ENCODE measurements around the gene WDR54. TPM values are rescaled to one million over a fixed set of nuclear protein-coding genes. Genes with fewer than 3 reads are reported as not detected.

The WDR54 gene
- total RNA-seq, 1 experiment from 2014 or later: 54.9 TPM

GRCh38 chr2:74440378-74441169, 19.0 kb downstream of the WDR54 start:
- no peaks in the 10 kb centered on the region for H3K9me2 ChIP-seq (ENCODE audit: insufficient read depth)
- H3K36me3 ChIP-seq (ENCODE audit: control insufficient read depth in 1 of 2, insufficient read depth in 2 of 2, low read length in 2 of 2): peaks cover 0 to 13% of the 10 kb centered on the region in 2 experiments; a peak in 1 of 4 replicates
- peak overlapping the region; percentile 66 to 69 for H3K4me3 ChIP-seq (replicated peaks in 1 of 2; ENCODE audit: low read depth in 1 of 2, low read length in 2 of 2)
- DNase-seq (ENCODE audit: low read depth, low spot score) (peak; percentile 80), ATAC-seq (peak; percentile 84)
- peaks cover 29 to 47% of the 10 kb centered on the region in 2 experiments for H3K4me1 ChIP-seq (ENCODE audit: control insufficient read depth in 1 of 2, insufficient read depth in 2 of 2, low read length in 2 of 2)
- H2AFZ ChIP-seq (ENCODE audit: low read depth, low read length, poor library complexity, severe bottlenecking): no peak overlapping the region
- peak overlapping the region; percentile 78 for H3K9ac ChIP-seq (ENCODE audit: low read length)
- H3K4me2 ChIP-seq (ENCODE audit: low read length): peak overlapping the region; percentile 91
- H4K20me1 ChIP-seq (ENCODE audit: insufficient read depth): no peaks in the 10 kb centered on the region; the same call in 1 of the 2 replicates
- ChIA-PET RAD21 (ENCODE audit: low non-redundant PET in 1 of 2, low total read pairs in 2 of 2, uncharacterized antibody in 2 of 2, unreplicated experiment in 2 of 2) (interaction anchor here in 1 of 2 experiments (0.6 kb wide), 1 partner anchor 12 kb away, joined by 4 read pairs; no protein-coding TSS in a partner anchor), CTCF (interaction anchor here (1.3 to 1.4 kb wide), 3 partner anchors 42 to 106 kb away, joined by 3 to 6 read pairs (median 4); partner anchors contain the start of genes CCDC142 and TTC31), POLR2A (interaction anchor here (0.7 to 1.6 kb wide), 9 partner anchors 8 to 49 kb away, joined by 3 to 10 read pairs (median 4); partner anchors contain the start of genes INO80B, MRPL53 and WBP1)
- intact Hi-C loops (cut with micrococcal nuclease): loop anchor here (1.0 kb wide), 2 partner anchors 14 to 17 kb away; no protein-coding TSS in a partner anchor
- no peaks in the 10 kb centered on the region for H3K9me3 ChIP-seq (ENCODE audit: control insufficient read depth in 1 of 2, insufficient read depth in 1 of 2, low read depth in 1 of 2, low read length in 2 of 2)
- no peaks in the 10 kb centered on the region for H3K27me3 ChIP-seq (ENCODE audit: insufficient read depth, low read length)
- BruUV-seq (replicated peaks): TSS peak; percentile 82
- peak overlapping the region; percentile 99 for H3K27ac ChIP-seq (ENCODE audit: low read depth, low read length)
- peaks cover 52% of the 10 kb centered on the region for H3K79me2 ChIP-seq (ENCODE audit: insufficient read depth, low read length)
- TF ChIP-seq YY1 (IDR thresholded peaks at IDR 0.05; ENCODE audit: extremely low read depth, insufficient replicate concordance, low read depth, low read length): peak; percentile 34
- no peak for TF ChIP-seq CEBPB (IDR thresholded peaks at IDR 0.05; ENCODE audit: low read depth)
- no peak for TF ChIP-seq ZNF274 (IDR thresholded peaks at IDR 0.05; ENCODE audit: low read depth, low read length)
- 0 out of 6 replicates have a peak, but pooled peaks of 1 of the 3 experiments have one; percentile 3 for TF ChIP-seq CTCF (IDR thresholded peaks at IDR 0.05 in 2 of 3, conservative IDR thresholded peaks at IDR 0.05 in 1 of 3; ENCODE audit: borderline replicate concordance in 1 of 3, insufficient read depth in 1 of 3, low read depth in 2 of 3, low read length in 2 of 3)
- TF ChIP-seq SP1 (IDR thresholded peaks at IDR 0.05; ENCODE audit: low read depth): no peak
- TF ChIP-seq, protein P1, sequence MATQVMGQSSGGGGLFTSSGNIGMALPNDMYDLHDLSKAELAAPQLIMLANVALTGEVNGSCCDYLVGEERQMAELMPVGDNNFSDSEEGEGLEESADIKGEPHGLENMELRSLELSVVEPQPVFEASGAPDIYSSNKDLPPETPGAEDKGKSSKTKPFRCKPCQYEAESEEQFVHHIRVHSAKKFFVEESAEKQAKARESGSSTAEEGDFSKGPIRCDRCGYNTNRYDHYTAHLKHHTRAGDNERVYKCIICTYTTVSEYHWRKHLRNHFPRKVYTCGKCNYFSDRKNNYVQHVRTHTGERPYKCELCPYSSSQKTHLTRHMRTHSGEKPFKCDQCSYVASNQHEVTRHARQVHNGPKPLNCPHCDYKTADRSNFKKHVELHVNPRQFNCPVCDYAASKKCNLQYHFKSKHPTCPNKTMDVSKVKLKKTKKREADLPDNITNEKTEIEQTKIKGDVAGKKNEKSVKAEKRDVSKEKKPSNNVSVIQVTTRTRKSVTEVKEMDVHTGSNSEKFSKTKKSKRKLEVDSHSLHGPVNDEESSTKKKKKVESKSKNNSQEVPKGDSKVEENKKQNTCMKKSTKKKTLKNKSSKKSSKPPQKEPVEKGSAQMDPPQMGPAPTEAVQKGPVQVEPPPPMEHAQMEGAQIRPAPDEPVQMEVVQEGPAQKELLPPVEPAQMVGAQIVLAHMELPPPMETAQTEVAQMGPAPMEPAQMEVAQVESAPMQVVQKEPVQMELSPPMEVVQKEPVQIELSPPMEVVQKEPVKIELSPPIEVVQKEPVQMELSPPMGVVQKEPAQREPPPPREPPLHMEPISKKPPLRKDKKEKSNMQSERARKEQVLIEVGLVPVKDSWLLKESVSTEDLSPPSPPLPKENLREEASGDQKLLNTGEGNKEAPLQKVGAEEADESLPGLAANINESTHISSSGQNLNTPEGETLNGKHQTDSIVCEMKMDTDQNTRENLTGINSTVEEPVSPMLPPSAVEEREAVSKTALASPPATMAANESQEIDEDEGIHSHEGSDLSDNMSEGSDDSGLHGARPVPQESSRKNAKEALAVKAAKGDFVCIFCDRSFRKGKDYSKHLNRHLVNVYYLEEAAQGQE (IDR thresholded peaks at IDR 0.05; ENCODE audit: low read depth): no peak
- no peak for TF ChIP-seq CBX3 (IDR thresholded peaks at IDR 0.05; ENCODE audit: low read depth)
- TF ChIP-seq JUND (IDR thresholded peaks at IDR 0.05): no peak
- no peak for TF ChIP-seq POLR2A (IDR thresholded peaks at IDR 0.05; ENCODE audit: borderline replicate concordance, extremely low read depth, insufficient read depth, insufficient read length)
- TF ChIP-seq RAD21 (IDR thresholded peaks at IDR 0.05; ENCODE audit: low read depth): no peak
- no peak for TF ChIP-seq MAX (IDR thresholded peaks at IDR 0.05)
- peak; percentile 90 for TF ChIP-seq TCF7L2 (IDR thresholded peaks at IDR 0.05; ENCODE audit: borderline replicate concordance, extremely low read depth, insufficient read depth, insufficient read length)
- no peak for TF ChIP-seq EZH2 (IDR thresholded peaks at IDR 0.05)
- TF ChIP-seq EZH2phosphoT487 (IDR thresholded peaks at IDR 0.05; ENCODE audit: borderline replicate concordance): no peak
- TF ChIP-seq, protein P2, sequence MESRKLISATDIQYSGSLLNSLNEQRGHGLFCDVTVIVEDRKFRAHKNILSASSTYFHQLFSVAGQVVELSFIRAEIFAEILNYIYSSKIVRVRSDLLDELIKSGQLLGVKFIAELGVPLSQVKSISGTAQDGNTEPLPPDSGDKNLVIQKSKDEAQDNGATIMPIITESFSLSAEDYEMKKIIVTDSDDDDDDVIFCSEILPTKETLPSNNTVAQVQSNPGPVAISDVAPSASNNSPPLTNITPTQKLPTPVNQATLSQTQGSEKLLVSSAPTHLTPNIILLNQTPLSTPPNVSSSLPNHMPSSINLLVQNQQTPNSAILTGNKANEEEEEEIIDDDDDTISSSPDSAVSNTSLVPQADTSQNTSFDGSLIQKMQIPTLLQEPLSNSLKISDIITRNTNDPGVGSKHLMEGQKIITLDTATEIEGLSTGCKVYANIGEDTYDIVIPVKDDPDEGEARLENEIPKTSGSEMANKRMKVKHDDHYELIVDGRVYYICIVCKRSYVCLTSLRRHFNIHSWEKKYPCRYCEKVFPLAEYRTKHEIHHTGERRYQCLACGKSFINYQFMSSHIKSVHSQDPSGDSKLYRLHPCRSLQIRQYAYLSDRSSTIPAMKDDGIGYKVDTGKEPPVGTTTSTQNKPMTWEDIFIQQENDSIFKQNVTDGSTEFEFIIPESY (IDR thresholded peaks at IDR 0.05; ENCODE audit: extremely low read depth, insufficient replicate concordance, low read length): no peak
- no peak for TF ChIP-seq SRF (IDR thresholded peaks at IDR 0.05; ENCODE audit: low read depth)
- TF ChIP-seq FOSL1 (IDR thresholded peaks at IDR 0.05; ENCODE audit: low read depth): no peak
- TF ChIP-seq EGR1 (IDR thresholded peaks at IDR 0.05; ENCODE audit: low read depth): no peak

Data from HCT116 (cell line).